Right ventricle myocardium superior (tissue), 1 donor: Measurements from ENCODE around the gene KLHL36. TPM values are rescaled to one million over a fixed set of nuclear protein-coding genes. Genes with fewer than 3 reads are reported as not detected.

Experiments
- ATAC-seq: fragments of 200-7000 bp; cut with Tn5 transposase; one replicate; pipeline ENCODE4 v1.9.1; 2020; ENCODE audit warnings: mild to moderate bottlenecking; ENCODE audit not compliant: poor library complexity
- DNase-seq: peaks from one replicate; pipeline ENCODE4 v3.0.0-alpha.2; 2020
- intact Hi-C: fragments of 100-400 bp; cut with DNase I; formaldehyde crosslinking; loops from one replicate; pipeline ENCODE4 v1.11.2; 2022
- long read RNA-seq: library from polyadenylated mRNA; unstranded; transcript quantifications from one replicate; pipeline ENCODE4 v2.0.0, GENCODE V29; 2021
- total RNA-seq: library from RNA; stranded (reverse); fragmentation: NEBNext Ultra II Directional; extraction: Animal tissue kit (Norgen Biotek cat#: 25700); gene quantifications from one replicate; pipeline ENCODE4 v1.2.1, GENCODE V29; 2021
- donor health status: DM: no; HTN: yes; CAD: no; lungs with severe emphysema.

Gene KLHL36
- total RNA-seq = 66.1 TPM
- long read RNA-seq, transcript KLHL36-204 (5 exons, 2,173 nt) = major isoform, 18 of 72 reads
- long read RNA-seq, partial matches to known transcripts = 7 of 72 reads
- long read RNA-seq, other reads (novel, unspliced or antisense) = 44 of 72 reads

DNA sequence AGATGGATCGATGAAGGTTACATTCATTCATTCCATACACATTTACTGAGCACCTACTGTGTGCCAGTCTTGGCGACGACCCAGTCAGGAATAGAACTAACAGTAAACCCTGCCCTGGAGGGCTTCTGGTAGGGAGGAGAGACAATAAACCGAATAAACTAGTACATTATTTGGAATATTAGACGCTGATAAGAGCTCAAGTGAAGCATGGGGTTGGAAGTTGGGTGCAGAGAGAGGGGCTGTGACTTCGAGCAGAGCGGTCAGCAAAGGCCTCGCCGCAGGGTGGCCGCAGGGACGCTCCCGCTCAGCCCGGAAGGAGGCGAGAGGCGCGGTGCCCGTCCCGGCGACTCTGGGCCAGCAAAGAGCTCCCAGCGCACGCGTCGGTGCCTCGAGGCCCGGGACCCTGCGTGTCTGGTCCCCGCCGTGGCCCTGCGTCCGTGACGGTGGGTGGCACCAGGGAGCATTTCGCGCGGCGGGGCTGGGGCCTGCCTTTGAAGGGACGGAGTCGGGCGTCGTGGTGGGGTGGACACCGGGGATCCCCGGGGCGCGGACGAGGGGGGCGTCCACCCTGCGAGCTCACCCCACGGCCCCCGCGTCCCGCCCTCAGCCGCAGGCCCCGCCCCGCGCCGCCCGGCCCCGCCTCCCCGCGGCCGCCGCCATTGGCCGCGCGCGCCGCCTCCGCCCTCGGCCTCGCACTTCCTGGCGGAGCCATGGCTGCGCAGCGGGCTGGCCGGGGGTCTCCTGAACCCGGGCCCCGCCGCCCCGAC, at the start of gene KLHL36:
TSS of gene KLHL36 (plus strand) at position 684 of the 767 bp plus-strand sequence. CDS start 2,357 bp downstream, outside the sequence.
- ATAC-seq (peak; percentile 75), DNase-seq (peak; percentile 83)
- intact Hi-C loops = no loop called here

DNA sequence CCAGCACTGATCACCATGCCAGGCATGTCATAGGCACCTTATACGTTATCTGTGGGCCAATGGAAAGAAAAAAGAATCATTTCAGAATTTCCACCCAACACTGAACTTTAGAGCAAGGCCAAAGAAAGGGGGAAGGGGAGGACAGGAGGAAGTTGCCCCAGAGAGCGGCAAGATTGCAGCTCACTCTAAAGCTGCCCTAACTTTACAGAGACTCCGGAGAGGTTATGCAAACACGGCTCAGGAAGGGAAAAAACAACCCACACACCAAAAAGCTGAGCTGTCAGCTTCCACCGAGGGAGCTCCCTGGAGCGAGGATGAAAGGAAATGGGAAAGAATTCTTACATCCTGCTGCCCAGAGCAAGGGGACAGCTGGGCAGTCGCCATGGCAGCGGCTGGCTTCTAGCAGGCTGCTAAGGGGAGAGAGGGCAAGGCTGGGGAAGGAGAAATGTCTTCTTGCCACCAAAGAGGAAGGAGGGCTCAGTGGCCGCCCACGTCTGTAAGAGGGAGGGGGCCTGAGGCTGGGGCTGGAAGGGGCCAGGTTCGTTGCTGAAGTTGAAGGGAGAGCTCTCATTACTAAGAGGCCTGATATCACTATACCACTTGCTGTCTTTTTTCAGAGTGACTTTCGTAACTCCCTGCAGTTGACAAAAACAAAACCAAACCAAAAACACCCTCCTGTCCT, 48.6 kb upstream of the KLHL36 start:
- DNase-seq (peak; percentile 84), ATAC-seq (peak; percentile 60)
- intact Hi-C loops = no loop called here

DNA sequence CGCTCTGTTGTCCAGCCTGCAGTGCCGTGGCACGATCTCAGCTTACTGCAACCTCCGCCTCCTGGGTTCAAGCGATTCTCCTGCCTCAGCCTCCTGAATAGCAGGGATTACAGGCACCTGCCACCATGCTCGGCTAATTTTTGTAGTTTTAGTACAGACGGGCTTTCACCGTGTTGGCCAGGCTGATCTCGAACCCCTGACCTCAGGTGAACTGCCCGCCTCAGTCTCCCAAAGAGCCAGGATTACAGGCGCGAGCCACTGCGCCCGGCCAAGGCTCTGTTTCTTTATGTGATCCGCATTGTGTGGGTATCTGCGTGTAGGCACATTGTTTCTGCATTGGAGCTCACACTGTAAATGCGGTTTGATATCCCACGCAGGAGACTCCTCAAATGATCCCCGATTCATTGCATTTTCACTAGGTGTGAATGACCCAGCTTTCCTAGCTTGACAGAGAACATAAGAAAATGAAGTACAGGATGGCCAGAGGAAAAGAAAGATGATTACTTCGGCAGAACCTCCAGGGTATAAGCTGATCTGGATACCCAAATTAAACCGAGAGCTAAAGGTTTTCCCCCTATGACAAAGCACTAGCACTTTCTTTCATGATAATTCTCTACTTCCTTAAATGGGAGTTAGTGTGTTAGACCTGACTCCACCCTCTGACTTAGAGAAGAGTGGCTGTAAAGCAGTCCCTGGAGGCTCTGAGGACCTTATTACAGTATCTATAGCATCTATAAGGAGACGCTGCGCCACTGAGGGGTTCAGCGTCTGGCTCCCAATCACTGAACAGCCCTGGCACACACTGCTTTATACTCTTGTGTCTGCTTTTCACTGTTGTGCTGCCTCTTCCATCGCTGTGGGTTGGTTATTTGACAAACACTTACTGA, 47.7 kb upstream of the KLHL36 start:
- intact Hi-C loops = no loop called here
- ATAC-seq (no peak), DNase-seq (no peak)

DNA sequence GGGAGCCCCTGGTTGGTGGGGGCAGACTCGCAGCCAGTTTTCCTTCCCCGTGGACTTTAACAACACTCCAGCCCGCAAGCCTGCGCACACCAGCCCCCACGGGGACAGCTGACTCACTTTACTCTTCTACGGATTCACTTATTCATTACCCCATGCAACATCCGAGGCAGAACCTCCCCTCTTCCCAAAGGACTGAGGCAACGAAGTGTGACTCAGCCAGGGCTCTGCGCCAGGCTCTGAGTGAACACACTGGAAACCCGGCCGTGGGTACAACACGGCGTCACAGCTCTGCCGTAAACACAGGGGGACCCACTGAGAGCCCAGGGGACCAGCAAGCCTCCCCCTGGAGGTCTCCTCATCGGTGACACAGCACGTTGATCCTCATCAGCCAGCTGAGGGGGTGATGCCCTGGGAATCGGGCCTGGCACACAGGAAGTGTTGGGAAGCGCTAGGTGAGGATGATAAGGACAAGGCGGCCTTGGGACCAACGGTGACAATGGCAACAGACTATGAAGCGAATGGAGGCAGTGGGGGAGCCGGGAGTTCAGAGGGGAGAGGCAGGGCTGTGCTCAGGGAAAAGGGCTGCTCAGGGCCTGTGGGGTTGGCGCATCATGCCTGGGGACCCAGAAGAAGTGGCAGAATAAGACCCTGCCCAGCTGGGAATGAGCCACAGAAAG, 45.0 kb upstream of the KLHL36 start:
- DNase-seq = peak; percentile 92
- intact Hi-C loops = no loop called here
- peak; percentile 68 for ATAC-seq

DNA sequence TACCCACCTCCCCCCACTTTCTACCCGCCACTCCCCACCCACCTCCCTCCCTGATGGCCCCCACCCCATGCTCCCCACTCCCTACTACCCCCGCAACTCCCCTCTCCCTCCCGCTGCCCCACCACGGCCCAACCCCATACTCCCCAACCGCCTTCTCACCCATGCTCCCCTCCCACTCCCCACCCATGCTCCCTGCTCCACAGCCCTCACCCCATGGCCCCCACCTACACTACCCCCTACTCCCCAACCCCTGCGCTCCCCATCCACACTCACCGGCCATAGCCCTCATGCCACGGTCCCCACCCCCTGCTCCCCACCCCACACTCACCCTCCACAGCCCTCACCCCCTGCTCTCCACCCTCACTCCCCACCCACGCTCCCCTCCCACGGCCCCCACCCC, 44.4 kb upstream of the KLHL36 start:
- intact Hi-C loops = no loop called here
- DNase-seq (no peak), ATAC-seq (no peak)

DNA sequence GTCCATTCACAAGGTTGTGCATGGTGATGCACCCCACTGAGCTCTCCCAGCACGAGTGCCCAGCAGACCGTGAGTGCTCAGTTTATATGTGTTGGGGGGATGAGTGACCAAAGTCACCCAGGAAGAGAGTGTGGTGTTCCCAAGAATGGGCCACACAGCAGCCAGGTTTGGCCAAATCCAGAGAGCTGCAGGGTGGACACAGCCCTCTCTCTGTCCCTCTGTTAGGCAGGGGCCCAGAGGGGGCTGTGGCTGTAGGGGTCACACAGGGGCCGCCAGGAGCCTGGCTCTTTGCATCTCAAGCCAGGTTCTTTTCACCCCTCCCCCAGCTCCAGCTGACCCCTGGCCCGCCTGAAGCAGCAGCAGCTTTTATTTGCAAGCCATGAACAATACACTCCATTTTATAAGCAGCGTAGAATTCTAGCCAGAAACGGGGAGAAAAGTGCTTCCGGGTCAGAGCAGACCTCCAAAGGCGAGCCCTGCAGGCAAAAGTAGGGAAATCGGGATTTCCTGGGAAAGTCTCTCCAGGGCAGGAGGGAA, 43.8 kb upstream of the KLHL36 start:
- intact Hi-C loops = no loop called here
- DNase-seq (no peak), ATAC-seq (no peak)

DNA sequence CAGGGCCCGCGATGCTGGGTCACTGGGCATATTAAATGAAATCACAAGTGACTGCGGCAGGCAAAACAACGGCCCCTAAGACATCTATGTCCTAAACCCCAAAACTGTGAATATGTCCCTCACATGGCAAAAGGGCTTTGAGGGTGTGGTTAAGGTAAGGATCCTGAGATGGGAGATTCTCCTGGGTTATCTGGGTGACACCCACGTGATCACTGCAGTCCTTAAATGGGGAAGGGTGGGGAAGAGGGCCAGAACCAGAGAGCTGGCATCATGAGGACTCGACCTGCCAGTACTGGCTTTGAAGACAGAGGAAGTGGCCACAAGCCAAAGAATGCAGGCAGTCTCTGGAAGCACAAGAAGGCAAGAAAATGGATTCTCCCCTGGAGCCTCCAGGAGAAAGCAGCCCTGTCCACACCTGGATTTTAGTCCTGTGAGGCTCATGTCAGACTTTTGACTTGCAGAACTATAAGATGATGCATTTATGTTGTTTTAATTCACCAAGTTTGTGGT, 42.9 kb upstream of the KLHL36 start:
- ATAC-seq (no peak), DNase-seq (no peak)
- intact Hi-C loops = no loop called here

DNA sequence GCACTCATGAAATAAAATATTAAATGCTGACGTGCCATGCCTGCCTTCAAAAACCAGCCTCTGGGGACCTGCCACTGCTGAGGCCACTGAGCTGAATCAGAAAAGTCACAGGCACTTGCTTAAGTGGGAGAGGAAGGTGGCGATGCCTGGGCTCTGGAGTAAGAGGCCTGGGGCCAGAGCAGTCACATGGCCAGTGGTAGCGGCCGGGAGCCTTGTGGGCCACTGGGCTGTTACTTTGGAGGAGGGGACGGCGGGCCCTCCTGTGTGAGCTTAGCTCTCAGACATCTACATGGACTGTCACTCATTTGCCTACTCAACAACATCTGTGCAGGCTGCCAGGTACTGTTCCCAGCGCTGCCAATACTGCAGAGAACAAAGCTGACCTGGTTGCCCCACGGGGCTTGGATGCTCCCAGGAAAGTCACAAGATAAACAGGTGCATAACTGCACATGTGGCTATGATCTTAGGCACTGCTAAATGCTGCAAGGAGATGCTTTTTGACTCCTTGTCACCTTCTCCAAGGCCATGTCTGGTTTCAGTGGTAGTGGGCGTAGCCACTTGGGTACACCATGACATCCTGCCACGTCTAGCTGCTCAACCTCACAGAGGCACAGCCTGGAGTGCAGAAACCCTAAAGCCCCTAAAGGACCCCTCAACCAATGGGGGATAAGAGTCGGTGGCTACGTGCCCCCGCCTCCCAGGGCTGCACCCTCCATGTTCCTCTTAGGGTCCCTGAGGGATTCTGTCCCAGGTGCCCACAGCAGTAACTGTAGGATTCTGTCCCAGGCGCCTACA, 42.0 kb upstream of the KLHL36 start:
- no peak for ATAC-seq
- intact Hi-C loops = no loop called here

DNA sequence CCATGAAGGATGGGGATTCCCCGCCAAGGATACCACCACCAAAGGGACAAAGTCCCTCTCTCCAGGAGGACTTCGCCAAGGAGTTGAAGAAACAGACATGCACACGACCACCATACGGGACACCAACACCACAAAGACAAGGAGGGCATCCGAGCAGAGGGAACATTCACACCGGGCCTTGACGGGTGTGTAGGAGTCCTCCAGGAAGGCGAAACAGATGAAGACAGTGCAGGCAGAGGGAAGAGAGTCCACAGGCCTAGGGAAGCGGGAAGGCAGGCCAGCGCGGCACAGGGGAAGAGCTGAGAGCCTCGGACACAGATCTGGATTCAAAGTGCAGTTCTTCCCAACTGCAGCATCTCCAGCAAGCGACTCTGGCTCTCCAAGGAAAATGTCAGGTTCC, 41.2 kb upstream of the KLHL36 start:
- no peak for DNase-seq
- intact Hi-C loops = no loop called here
- ATAC-seq = no peak

More for the DNA sequence above, 42.0 kb upstream of the KLHL36 start:
- DNase-seq = no peak

DNA sequence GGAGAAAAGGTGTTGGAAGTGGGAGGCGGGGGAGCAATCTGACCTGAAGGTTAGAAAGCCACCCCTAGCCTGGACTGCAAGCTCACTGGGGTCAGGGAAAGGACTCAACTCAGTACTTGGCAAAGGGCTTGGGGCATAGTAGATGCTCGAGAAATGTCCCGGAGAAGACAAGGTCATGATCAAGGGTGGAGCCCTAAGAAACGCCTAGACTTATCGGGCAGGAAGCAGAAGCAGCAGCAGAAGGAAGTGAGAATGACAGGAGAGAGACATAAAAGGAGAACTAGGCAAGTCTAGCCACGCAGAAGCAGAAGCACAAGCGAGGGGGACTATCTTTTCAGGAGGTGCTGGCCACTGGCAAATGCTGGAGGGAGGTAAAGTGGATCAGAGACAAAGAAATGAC, 40.6 kb upstream of the KLHL36 start:
- ATAC-seq = peak; percentile 16
- DNase-seq = no peak
- intact Hi-C loops = no loop called here

DNA sequence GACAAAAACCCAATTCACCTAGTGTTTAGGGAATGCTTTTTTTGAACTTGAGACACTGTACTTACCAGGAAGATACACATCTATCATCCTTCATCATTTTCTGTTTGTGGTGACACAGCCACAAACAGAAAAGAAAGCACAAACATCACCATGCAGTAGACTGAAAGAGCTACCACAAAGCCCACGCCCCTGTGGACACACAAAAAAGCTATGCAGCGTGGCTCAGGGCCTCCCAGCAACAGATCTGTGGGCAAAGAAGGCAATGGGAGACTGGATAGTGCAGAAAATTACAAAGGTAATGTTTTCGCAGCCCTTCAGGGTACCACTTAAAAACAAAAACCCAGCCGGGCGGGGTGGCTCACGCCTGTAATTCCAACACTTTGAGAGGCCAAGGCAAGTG, 40.0 kb upstream of the KLHL36 start:
- no peak for ATAC-seq
- DNase-seq = no peak
- intact Hi-C loops = no loop called here

DNA sequence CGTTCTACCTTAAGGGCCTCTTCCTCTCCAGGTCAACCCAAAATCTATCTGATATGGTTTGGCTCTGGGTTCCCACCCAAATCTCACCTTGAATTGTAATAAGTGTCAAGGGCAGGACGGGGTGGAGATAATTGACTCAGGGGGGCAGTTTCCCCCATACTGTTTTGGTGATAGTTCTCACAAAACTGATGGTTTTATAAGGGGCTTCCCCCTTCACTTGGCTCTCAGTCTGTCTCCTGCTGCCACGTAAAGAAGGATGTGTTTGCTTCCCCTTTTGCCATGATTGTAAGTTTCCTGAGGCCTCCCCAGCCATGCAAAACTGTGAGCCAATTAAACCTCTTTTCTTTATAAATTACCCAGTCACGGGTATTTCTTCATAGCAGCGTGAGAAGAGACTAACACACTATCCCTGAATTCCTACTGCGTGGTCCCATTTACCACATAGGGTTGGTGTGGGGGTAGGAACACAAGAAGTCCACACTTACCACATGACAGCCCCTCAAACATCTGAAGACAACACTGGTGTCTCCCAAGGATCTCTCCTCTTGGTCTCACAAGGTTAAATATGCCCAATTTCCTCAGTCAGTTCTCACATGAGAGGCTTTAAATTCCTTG, 38.6 kb upstream of the KLHL36 start:
- intact Hi-C loops = no loop called here
- no peak for ATAC-seq
- no peak for DNase-seq

DNA sequence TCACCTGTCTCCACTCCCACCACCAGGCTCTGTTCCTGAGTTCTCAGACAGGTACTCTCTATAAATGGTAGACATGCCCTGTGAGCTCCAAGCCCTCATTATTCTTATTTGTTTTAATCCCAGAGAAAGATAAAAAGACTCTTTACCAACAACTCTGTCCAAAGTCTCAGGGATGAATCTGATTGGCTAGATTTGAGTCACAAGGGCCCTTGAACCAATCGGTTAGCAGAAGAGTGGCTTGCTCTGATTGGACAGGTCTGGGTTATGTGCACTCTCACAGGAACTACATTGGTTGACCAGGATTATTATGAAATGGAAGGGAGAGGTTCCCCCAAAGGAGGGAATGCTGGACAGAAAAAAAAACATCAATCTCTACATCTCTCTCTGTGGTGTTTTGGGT, 37.9 kb upstream of the KLHL36 start:
- intact Hi-C loops = no loop called here
- DNase-seq (no peak), ATAC-seq (no peak)

DNA sequence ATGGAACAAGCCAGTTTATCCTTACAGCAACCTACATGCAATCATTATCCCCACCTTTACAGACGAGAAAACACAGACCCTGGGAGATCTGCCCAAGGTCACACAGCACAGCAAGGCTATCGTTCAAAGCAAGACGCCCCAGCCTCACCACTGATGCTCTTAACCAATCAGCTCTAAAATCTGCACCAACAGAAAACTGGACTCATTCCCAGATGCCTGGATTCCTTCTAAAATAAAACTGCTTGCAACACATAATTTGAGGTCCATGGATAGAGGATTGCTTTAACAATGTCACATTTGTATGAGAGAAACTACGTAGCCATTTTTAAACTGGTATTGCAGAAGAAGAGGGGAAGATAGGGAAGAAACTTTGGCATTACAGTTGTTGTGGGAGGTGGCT, 37.3 kb upstream of the KLHL36 start:
- DNase-seq = no peak
- intact Hi-C loops = no loop called here

DNA sequence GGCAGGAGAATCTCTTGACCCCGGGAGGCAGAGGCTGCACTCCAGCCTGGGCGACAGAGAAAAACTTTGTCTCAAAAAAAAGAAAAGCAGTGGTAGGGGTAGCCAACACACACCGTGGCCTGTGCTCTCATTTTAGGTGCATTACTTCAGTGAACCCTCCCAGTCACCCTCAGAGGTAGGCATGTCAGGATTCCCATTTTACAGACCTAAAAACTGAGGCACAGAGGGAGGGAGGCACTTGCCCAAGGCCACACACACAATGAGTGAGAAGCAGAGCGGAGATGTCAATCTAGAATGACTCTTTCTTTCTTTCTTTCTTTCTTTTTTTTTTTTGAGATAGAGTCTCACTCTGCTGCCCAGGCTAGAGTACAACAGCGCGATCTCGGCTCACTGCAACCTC, 35.6 kb upstream of the KLHL36 start:
- no peak for DNase-seq
- ATAC-seq = no peak
- intact Hi-C loops = no loop called here

More for the DNA sequence above, 37.3 kb upstream of the KLHL36 start:
- ATAC-seq = no peak

DNA sequence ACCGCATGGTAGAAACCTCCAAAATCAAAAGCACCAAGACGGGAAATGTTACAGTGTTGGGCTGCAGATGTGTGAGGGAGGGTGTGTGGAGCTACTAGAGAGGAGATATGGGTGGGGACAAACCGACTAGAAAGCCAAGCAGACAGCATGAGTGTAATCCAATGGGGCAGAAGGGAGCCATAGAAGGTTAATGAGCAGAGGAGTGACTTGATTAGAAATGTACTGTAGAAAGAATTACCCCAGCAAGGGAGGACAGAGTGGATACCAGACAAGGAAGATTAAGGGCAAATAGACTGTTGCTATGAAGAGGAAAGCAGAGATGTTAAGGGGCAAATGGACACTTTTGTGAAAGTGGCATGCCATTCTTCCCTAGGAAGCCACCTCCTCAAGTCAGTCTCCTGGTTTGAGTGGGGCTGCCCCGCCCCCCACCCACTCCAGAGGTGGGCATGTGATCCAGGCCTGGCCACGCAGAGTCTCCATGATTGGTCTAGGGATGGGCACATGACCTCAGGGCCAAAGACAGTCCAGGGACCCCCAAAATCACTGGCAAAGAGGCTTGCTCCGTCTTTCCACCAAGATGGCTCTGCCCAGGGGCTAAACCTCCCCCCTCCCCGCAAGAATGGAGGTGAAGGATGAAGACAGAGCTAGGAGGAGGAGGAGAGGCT, 34.8 kb upstream of the KLHL36 start:
- DNase-seq = no peak
- intact Hi-C loops = no loop called here

DNA sequence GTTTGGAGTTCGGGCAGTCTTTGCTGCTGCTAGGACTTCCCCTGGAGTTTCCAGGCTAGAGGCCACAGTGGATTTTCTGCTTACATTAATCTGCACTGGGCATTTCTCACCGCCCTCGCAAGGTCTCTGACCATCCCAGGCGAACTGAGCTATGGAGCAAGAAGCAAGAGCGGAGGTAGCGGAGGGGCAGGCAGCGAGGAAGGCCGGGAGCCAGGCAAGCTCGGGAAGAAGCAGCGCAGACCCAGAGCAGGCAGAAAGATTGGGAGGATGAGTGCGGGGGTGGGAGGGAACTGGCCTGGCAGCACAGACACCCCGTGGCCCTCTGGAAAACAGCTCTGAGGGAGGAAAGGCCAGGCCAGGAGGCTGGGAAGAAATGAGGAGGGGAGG, 34.2 kb upstream of the KLHL36 start:
- ATAC-seq = no peak
- no peak for DNase-seq
- intact Hi-C loops = no loop called here

More for the DNA sequence above, 34.8 kb upstream of the KLHL36 start:
- no peak for ATAC-seq
